Neural progenitor cell (in vitro differentiated cells): ENCODE results near the gene VAT1L. TPM values are rescaled to one million over a fixed set of nuclear protein-coding genes. Genes with fewer than 3 reads are reported as not detected.

Experiments
- DNase-seq: peaks from one replicate; pipeline ENCODE4 v3.0.0-alpha.2; 2016; ENCODE audit warnings: low spot score
- H2AFZ ChIP-seq: fragments of 200-600 bp; sonication (generic); replicated peaks from 2 replicates; pipeline ENCODE4 v1.6.1; 2016; ENCODE audit warnings: antibody characterized with exemption
- H3F3A ChIP-seq: fragments of 200-600 bp; sonication (generic); 2 replicates; pipeline ENCODE4 v1.6.1; 2016; ENCODE audit warnings: antibody characterized with exemption, low read depth
- H3K27ac ChIP-seq: fragments of 200-600 bp; sonication (generic); 2 replicates; pipeline ENCODE4 v1.5.1; 2016; ENCODE audit warnings: mild to moderate bottlenecking
- H3K27me3 ChIP-seq: fragments of 200-600 bp; sonication (generic); 2 replicates; pipeline ENCODE4 v1.6.1; 2016; ENCODE audit warnings: mild to moderate bottlenecking, moderate library complexity
- H3K36me3 ChIP-seq: fragments of 200-600 bp; sonication (generic); 2 replicates; pipeline ENCODE4 v1.5.1; 2016
- H3K4me1 ChIP-seq: fragments of 200-600 bp; sonication (generic); 2 replicates; pipeline ENCODE4 v1.6.1; 2016; ENCODE audit warnings: mixed run types
- H3K4me2 ChIP-seq: fragments of 200-600 bp; sonication (generic); 2 replicates; pipeline ENCODE4 v1.6.1; 2016
- H3K4me3 ChIP-seq: fragments of 200-600 bp; sonication (generic); 2 replicates; pipeline ENCODE4 v1.5.1; 2016
- H3K79me2 ChIP-seq: fragments of 200-600 bp; sonication (generic); 2 replicates; pipeline ENCODE4 v1.6.1; 2016; ENCODE audit warnings: low read depth
- H3K9ac ChIP-seq: fragments of 200-600 bp; sonication (generic); 2 replicates; pipeline ENCODE4 v1.6.1; 2016
- H3K9me3 ChIP-seq: fragments of 200-600 bp; sonication (generic); 2 replicates; pipeline ENCODE4 v1.5.1; 2016; ENCODE audit warnings: low read depth
- H4K20me1 ChIP-seq: fragments of 200-600 bp; sonication (generic); 2 replicates; pipeline ENCODE4 v1.6.1; 2016; ENCODE audit warnings: low read depth
- H3K27ac Mint-ChIP-seq: 3 replicates; pipeline ENCODE4 v1.8.0; 2021; ENCODE audit warnings: mixed read lengths
- H3K27me3 Mint-ChIP-seq: 2 replicates; pipeline ENCODE4 v1.8.0; 2022; ENCODE audit warnings: low read depth, mild to moderate bottlenecking, inconsistent platforms, moderate library complexity, mixed read lengths; ENCODE audit not compliant: insufficient read depth
- H3K36me3 Mint-ChIP-seq: 3 replicates; pipeline ENCODE4 v1.8.0; 2021; ENCODE audit warnings: mixed read lengths
- H3K4me1 Mint-ChIP-seq: 3 replicates; pipeline ENCODE4 v1.8.0; 2021; ENCODE audit warnings: mixed read lengths
- H3K4me3 Mint-ChIP-seq: 3 replicates; pipeline ENCODE4 v1.8.0; 2021; ENCODE audit warnings: mild to moderate bottlenecking, moderate library complexity, mixed read lengths
- H3K9me3 Mint-ChIP-seq: 3 replicates; pipeline ENCODE4 v1.8.0; 2020; ENCODE audit warnings: mixed read lengths
- EZH2 ChIP-seq: fragments of 200-600 bp; sonication (generic); IDR thresholded peaks from 2 replicates; pipeline ENCODE4 v1.6.1; 2017; ENCODE audit warnings: antibody characterized with exemption, mild to moderate bottlenecking, moderate library complexity
- EZH2phosphoT487 ChIP-seq: fragments of 200-600 bp; sonication (generic); IDR thresholded peaks from 2 replicates; pipeline ENCODE4 v1.6.1; 2017; ENCODE audit warnings: antibody characterized with exemption
- total RNA-seq: library from RNA; depleted of rRNA; stranded (reverse); fragments of >200 nt; gene quantifications from 2 replicates; pipeline ENCODE4 v1.2.3, GENCODE V29; 2015; ENCODE audit warnings: low replicate concordance
- TF ChIP-seq, protein P1 (sequence below): fragments of 200-600 bp; sonication (generic); IDR thresholded peaks from 2 replicates; pipeline ENCODE4 v1.5.1; 2017; ENCODE audit warnings: antibody characterized with exemption, mild to moderate bottlenecking

The VAT1L gene
- total RNA-seq, 1 donor from 2014 or later, result 43.2 TPM

DNA sequence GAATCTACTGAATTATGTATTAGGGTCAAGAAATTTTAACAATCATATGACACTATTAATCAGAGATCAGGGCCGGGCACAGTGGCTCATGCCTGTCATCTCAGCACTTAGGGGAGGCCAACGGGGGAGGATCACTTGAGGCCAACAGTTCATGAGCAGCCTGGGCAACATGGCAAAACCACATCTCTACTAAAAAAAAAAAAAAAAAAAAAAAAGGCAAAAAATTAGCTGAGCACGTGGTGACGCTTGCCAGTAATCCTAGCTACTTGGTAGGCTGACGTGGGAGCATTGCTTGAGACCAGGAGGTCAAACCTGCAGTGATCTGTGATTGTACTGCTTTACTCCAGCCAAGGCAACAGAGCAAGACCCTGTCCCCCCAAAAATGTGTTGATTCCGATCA lies 181.5 kb downstream of the VAT1L start:
- Histone ChIP-seq H2AFZ (no peak overlapping the region), H4K20me1 (peaks cover 4% of the 10 kb centered on the region), H3K36me3 (no peaks in the 10 kb centered on the region), H3K9ac (no peak overlapping the region), H3K27ac (no peak overlapping the region), H3K4me2 (no peak overlapping the region), H3K79me2 (no peaks in the 10 kb centered on the region), H3F3A (peaks cover 31% of the 10 kb centered on the region), H3K27me3 (no peaks in the 10 kb centered on the region), H3K4me3 (no peak overlapping the region), H3K9me3 (no peaks in the 10 kb centered on the region), H3K4me1 (peaks cover 28% of the 10 kb centered on the region)
- peaks cover 8% of the 10 kb centered on the region for H3K36me3 Mint-ChIP-seq
- no peak for DNase-seq
- TF ChIP-seq, protein P1, sequence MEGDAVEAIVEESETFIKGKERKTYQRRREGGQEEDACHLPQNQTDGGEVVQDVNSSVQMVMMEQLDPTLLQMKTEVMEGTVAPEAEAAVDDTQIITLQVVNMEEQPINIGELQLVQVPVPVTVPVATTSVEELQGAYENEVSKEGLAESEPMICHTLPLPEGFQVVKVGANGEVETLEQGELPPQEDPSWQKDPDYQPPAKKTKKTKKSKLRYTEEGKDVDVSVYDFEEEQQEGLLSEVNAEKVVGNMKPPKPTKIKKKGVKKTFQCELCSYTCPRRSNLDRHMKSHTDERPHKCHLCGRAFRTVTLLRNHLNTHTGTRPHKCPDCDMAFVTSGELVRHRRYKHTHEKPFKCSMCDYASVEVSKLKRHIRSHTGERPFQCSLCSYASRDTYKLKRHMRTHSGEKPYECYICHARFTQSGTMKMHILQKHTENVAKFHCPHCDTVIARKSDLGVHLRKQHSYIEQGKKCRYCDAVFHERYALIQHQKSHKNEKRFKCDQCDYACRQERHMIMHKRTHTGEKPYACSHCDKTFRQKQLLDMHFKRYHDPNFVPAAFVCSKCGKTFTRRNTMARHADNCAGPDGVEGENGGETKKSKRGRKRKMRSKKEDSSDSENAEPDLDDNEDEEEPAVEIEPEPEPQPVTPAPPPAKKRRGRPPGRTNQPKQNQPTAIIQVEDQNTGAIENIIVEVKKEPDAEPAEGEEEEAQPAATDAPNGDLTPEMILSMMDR, result no peak
- TF ChIP-seq EZH2 (no peak), EZH2phosphoT487 (no peak)
- H3K27ac Mint-ChIP-seq, result peak overlapping the region; percentile 64
- peaks cover 62% of the 10 kb centered on the region for H3K4me1 Mint-ChIP-seq
- no peaks in the 10 kb centered on the region for H3K27me3 Mint-ChIP-seq
- no peak overlapping the region for H3K4me3 Mint-ChIP-seq
- no peaks in the 10 kb centered on the region for H3K9me3 Mint-ChIP-seq

DNA sequence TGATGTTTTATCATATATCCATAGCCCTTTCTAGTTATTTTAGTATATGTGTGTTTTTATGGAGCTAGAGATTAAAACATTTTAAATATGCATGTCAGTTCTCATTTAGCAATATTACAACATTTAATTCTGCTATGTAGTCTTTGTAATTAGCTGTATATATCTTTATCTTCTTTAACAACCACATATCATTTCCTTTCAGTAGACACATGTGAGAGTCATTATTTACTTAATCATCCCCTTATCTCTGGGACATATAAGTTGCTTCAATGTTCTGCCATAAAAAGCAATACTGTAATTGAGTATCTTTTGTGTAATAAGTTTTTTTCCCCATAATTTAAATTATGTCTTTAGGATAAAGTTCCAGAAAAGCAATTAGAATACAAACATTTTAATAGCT lies 182.0 kb downstream of the VAT1L start:
- no peak overlapping the region for H3K4me3 ChIP-seq
- H3K27ac Mint-ChIP-seq, result no peak overlapping the region
- no peak overlapping the region for H3K27ac ChIP-seq
- H3F3A ChIP-seq, result peaks cover 31% of the 10 kb centered on the region
- H3K4me1 ChIP-seq, result peaks cover 28% of the 10 kb centered on the region
- no peak overlapping the region for H3K9ac ChIP-seq
- peaks cover 57% of the 10 kb centered on the region for H3K4me1 Mint-ChIP-seq
- no peaks in the 10 kb centered on the region for H3K27me3 Mint-ChIP-seq
- H3K9me3 Mint-ChIP-seq, result no peaks in the 10 kb centered on the region
- no peaks in the 10 kb centered on the region for H3K79me2 ChIP-seq
- H3K36me3 Mint-ChIP-seq, result peaks cover 5% of the 10 kb centered on the region
- no peak overlapping the region for H2AFZ ChIP-seq
- no peaks in the 10 kb centered on the region for H3K27me3 ChIP-seq
- TF ChIP-seq, protein P1, result no peak
- no peak for TF ChIP-seq EZH2
- TF ChIP-seq EZH2phosphoT487, result no peak
- peaks cover 4% of the 10 kb centered on the region for H4K20me1 ChIP-seq
- no peaks in the 10 kb centered on the region for H3K9me3 ChIP-seq
- no peak for DNase-seq
- no peaks in the 10 kb centered on the region for H3K36me3 ChIP-seq
- no peak overlapping the region for H3K4me2 ChIP-seq
- no peak overlapping the region for H3K4me3 Mint-ChIP-seq

DNA sequence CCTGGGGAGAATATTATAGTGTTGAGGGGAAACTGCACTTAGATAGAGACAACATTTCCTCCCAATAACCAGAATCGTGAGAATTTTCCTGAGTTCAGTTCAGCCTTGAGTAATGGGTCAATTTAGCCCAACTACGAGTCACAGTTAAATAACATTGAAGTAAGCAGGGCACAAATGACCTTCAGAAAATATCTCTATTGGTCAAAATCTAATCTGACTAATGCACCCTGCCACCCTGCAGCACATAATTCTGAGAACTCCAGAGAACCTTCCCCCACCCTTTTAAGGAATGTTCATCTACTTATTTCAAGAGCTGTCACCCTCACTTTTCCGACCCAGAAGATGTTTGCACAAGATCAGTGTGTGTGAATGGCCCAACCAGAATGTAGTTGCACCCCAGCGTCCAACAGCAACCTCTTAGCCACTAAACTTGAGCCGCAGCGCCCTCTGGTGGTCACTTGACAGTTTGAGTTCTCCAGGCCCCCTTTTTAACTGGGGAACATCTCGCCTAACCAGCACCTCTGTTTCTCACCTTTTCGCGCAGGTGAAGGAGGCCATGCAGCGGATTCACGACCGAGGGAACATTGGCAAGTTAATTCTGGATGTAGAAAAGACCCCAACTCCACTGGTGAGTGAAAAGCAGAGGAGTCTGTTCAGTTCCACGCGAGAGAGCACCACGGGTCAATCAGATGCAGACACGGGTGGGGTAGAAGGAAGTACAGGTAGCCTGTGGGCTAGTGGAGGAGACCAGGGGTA lies 183.1 kb downstream of the VAT1L start:
- no peak overlapping the region for H3K4me3 Mint-ChIP-seq
- peak overlapping the region; percentile 12 for H3K27ac Mint-ChIP-seq
- no peaks in the 10 kb centered on the region for H3K9me3 Mint-ChIP-seq
- Histone ChIP-seq H2AFZ (no peak overlapping the region), H3K4me1 (peaks cover 24% of the 10 kb centered on the region), H3K27ac (no peak overlapping the region), H3K9ac (no peak overlapping the region), H3K4me2 (no peak overlapping the region), H3K27me3 (no peaks in the 10 kb centered on the region), H3K79me2 (no peaks in the 10 kb centered on the region), H3K4me3 (no peak overlapping the region), H3K9me3 (no peaks in the 10 kb centered on the region), H3K36me3 (no peaks in the 10 kb centered on the region), H4K20me1 (peaks cover 4% of the 10 kb centered on the region), H3F3A (peaks cover 21% of the 10 kb centered on the region)
- no peak for TF ChIP-seq EZH2
- TF ChIP-seq, protein P1, result peak; percentile 87
- H3K4me1 Mint-ChIP-seq, result peaks cover 48% of the 10 kb centered on the region
- no peaks in the 10 kb centered on the region for H3K27me3 Mint-ChIP-seq
- peak; percentile 92 for DNase-seq
- H3K36me3 Mint-ChIP-seq, result peaks cover 5% of the 10 kb centered on the region
